ENCODE data around the gene TMEM121. TPM values are rescaled to one million over a fixed set of nuclear protein-coding genes. Genes with fewer than 3 reads are reported as not detected.
"Not testable (repeated sequence)": the region's sequence is repeated elsewhere in the genome, so short reads cannot be mapped to it uniquely, and the experiment has no call there.

Gene TMEM121
- total and polyA plus RNA-seq, 4 donors = 0.33 to 1.5 (median 0.37) TPM; not detected in 1

DNA sequence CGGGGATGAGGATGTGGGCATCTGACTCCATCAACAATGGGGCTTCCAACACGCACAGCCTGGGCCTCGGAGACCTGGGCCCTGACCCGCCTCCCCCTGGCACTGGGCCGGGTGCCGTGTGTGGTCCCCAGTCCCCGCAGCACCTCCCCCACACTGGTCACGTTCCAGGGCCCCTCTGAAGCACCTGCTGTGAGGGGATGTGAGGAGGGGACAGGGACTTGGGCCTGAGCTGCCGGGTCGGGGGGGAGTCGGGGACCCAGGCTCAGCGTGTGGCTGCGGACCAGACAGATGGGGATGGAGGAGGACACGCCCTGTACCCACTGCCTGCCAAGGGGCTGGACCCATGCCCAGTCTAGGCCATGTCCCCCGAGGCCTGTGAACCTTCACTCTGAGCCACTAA lies 45.7 kb downstream of the TMEM121 start:
- not testable (repeated sequence) for H3K4me3 ChIP-seq (ENCODE audit: low read depth in 1 of 3, low read length in 3 of 3); H3K9ac ChIP-seq (ENCODE audit: low read depth in 1 of 2, low read length in 2 of 2); DNase-seq (ENCODE audit: low spot score); H3K27me3 ChIP-seq (ENCODE audit: control insufficient read depth in 4 of 4, insufficient read depth in 4 of 4, low read length in 3 of 4); H3K9me3 ChIP-seq (ENCODE audit: control insufficient read depth in 4 of 4, low read length in 3 of 4); H3K27ac ChIP-seq (ENCODE audit: low read depth in 1 of 2, low read length in 2 of 2); H3K4me1 ChIP-seq (ENCODE audit: control insufficient read depth in 4 of 4, insufficient read depth in 4 of 4, low read length in 3 of 4); H3K36me3 ChIP-seq (ENCODE audit: control insufficient read depth in 4 of 4, insufficient read depth in 3 of 4, low read depth in 1 of 4, low read length in 3 of 4)
- 78% methylated on average over 7 of the region's 15 CpGs for WGBS

DNA sequence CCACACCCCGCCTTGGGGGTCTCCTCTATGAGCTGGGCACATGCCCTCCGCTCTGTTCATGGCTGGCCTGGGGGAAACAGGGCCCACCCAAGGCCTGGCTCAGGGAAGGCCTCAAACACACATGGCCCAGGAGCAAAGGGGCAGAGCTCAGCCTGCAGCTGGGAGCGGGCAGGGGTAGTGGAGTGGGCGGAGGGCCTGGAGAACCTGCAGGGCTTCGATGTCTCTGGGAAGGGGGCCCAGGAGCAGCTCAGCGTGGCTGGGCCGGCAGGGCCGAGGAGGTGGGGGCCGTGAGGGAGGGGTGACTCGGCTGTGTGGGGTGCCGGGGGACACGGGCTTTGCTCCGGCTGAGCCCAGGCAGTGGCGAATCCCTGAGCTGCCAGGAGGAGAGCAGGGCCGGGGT lies 47.5 kb downstream of the TMEM121 start:
- H3K27ac ChIP-seq (ENCODE audit: low read depth in 1 of 2, low read length in 2 of 2); H3K9ac ChIP-seq (ENCODE audit: low read depth in 1 of 2, low read length in 2 of 2); H3K4me1 ChIP-seq (ENCODE audit: control insufficient read depth in 4 of 4, insufficient read depth in 4 of 4, low read length in 3 of 4); DNase-seq (ENCODE audit: low spot score); H3K4me3 ChIP-seq (ENCODE audit: low read depth in 1 of 3, low read length in 3 of 3); H3K36me3 ChIP-seq (ENCODE audit: control insufficient read depth in 4 of 4, insufficient read depth in 3 of 4, low read depth in 1 of 4, low read length in 3 of 4); H3K27me3 ChIP-seq (ENCODE audit: control insufficient read depth in 4 of 4, insufficient read depth in 4 of 4, low read length in 3 of 4); H3K9me3 ChIP-seq (ENCODE audit: control insufficient read depth in 4 of 4, low read length in 3 of 4): not testable (repeated sequence)
- 89% methylated on average over 13 of the region's 15 CpGs for WGBS

DNA sequence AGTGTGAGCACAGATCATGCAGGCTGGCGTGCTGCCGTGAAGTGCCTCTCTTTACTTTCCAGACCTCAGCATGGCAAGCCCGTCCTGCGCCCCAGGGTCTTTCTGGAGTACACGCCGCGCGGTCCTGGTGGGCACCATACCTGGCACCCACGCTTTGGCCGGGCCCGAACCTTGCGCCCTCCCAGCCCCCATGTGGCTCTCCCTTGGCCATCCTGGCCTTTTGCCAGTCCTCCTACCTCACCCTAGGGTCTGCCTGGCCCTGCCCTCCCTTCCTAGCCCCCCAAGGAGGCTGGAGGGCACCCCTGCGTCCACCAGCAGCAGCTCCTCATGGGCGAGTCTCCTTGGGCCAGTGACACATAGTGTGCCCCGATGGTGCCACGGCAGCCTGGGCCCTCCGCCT lies 48.0 kb downstream of the TMEM121 start:
- not testable (repeated sequence) for DNase-seq (ENCODE audit: low spot score); H3K4me1 ChIP-seq (ENCODE audit: control insufficient read depth in 4 of 4, insufficient read depth in 4 of 4, low read length in 3 of 4); H3K36me3 ChIP-seq (ENCODE audit: control insufficient read depth in 4 of 4, insufficient read depth in 3 of 4, low read depth in 1 of 4, low read length in 3 of 4); H3K9ac ChIP-seq (ENCODE audit: low read depth in 1 of 2, low read length in 2 of 2); H3K27me3 ChIP-seq (ENCODE audit: control insufficient read depth in 4 of 4, insufficient read depth in 4 of 4, low read length in 3 of 4); H3K4me3 ChIP-seq (ENCODE audit: low read depth in 1 of 3, low read length in 3 of 3); H3K27ac ChIP-seq (ENCODE audit: low read depth in 1 of 2, low read length in 2 of 2); H3K9me3 ChIP-seq (ENCODE audit: control insufficient read depth in 4 of 4, low read length in 3 of 4)
- 94% methylated on average over 2 of the region's 17 CpGs for WGBS

DNA sequence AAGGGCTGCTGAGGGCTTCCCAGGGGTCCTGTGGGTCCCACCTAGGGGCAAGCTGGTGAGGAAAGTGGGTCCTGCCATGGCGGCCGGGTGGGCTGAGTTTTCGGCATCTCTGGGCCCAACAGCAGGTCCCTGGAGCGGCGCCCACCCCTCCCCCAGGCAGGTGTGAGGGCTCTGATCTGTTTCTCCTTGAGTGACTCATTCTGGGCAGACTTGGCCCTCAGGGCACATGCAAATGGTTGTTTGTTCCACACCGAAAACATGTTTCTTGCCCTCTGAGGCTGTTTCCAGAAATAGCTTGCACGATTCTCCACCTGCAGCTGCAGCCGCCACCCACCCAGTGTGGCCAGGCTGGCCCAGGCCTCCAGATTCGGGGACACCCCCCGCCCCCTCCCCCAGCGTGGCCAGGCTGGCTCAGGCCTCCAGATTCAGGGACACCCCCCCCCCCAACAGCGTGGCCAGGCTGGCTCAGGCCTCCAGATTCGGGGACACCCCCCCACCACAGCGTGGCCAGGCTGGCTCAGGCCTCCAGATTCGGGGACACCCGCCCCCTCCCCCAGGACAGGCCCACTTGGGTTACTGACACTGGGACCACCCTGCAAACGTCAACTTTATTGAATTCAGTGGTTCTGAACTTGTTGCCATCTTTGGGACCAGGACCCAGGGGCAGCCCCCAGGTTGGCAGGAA lies 48.8 kb downstream of the TMEM121 start:
- not testable (repeated sequence) for H3K4me3 ChIP-seq (ENCODE audit: low read depth in 1 of 3, low read length in 3 of 3); DNase-seq (ENCODE audit: low spot score); H3K36me3 ChIP-seq (ENCODE audit: control insufficient read depth in 4 of 4, insufficient read depth in 3 of 4, low read depth in 1 of 4, low read length in 3 of 4); H3K27me3 ChIP-seq (ENCODE audit: control insufficient read depth in 4 of 4, insufficient read depth in 4 of 4, low read length in 3 of 4); H3K4me1 ChIP-seq (ENCODE audit: control insufficient read depth in 4 of 4, insufficient read depth in 4 of 4, low read length in 3 of 4); H3K27ac ChIP-seq (ENCODE audit: low read depth in 1 of 2, low read length in 2 of 2); H3K9me3 ChIP-seq (ENCODE audit: control insufficient read depth in 4 of 4, low read length in 3 of 4); H3K9ac ChIP-seq (ENCODE audit: low read depth in 1 of 2, low read length in 2 of 2)
- WGBS = 73% methylated on average over 5 of the region's 17 CpGs

DNA sequence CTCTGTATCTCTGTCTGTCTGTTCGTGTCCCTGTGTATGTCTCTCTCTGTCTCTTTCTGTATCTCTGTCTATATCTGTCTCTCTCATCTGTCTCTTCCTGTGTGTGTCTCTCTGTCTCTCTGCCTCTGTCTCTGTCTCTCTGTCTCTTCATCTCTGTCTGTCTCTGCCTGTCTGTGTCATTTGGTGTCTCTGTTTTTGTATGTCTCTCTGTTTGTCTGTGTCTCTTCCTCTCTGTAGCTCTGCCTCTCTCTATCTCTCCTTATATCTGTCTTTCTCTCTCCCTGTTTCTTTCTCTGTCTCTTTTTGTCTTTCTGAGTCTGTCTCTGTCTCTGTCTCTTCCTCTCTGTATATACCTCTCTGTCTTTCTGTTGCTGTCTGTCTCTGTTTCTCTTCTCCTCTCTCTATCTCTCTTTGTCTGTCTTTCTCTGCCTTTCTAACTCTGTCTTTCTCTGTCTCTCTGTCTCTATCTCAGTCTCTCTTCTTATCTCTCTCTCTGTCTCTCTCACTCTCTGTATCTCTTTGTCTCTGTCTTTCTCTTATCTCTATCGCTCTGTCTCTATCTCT lies 50.2 kb downstream of the TMEM121 start:
- Histone ChIP-seq H3K27me3 (ENCODE audit: control insufficient read depth in 4 of 4, insufficient read depth in 4 of 4, low read length in 3 of 4) (no peaks in the 10 kb centered on the region), H3K9ac (ENCODE audit: low read depth in 1 of 2, low read length in 2 of 2) (no peak overlapping the region), H3K9me3 (ENCODE audit: control insufficient read depth in 4 of 4, low read length in 3 of 4) (no peaks in the 10 kb centered on the region), H3K4me1 (ENCODE audit: control insufficient read depth in 4 of 4, insufficient read depth in 4 of 4, low read length in 3 of 4) (peaks cover 0 to 4% (median 3%) of the 10 kb centered on the region in 4 donors), H3K27ac (ENCODE audit: low read depth in 1 of 2, low read length in 2 of 2) (no peak overlapping the region), H3K36me3 (ENCODE audit: control insufficient read depth in 4 of 4, insufficient read depth in 3 of 4, low read depth in 1 of 4, low read length in 3 of 4) (no peaks in the 10 kb centered on the region), H3K4me3 (ENCODE audit: low read depth in 1 of 3, low read length in 3 of 3) (no peak overlapping the region)
- WGBS = 92% methylated on average over 2 of the region's 2 CpGs
- no peak for DNase-seq (ENCODE audit: low spot score)
- TF ChIP-seq, protein P1, sequence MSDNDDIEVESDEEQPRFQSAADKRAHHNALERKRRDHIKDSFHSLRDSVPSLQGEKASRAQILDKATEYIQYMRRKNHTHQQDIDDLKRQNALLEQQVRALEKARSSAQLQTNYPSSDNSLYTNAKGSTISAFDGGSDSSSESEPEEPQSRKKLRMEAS (IDR thresholded peaks at IDR 0.05) = no peak
- TF ChIP-seq HNF4A (conservative IDR thresholded peaks at IDR 0.05) (no peak), HNF4G (IDR thresholded peaks at IDR 0.05) (no peak), FOXA1 (IDR thresholded peaks at IDR 0.05) (no peak), TAF1 (conservative IDR thresholded peaks at IDR 0.05) (no peak), SP1 (IDR thresholded peaks at IDR 0.05) (no peak), FOXA2 (IDR thresholded peaks at IDR 0.05) (no peak), RAD21 (IDR thresholded peaks at IDR 0.05) (no peak), RXRA (IDR thresholded peaks at IDR 0.05) (no peak), GABPA (IDR thresholded peaks at IDR 0.05 in 1 of 2, conservative IDR thresholded peaks at IDR 0.05 in 1 of 2) (no peak)
- TF ChIP-seq, protein P2, sequence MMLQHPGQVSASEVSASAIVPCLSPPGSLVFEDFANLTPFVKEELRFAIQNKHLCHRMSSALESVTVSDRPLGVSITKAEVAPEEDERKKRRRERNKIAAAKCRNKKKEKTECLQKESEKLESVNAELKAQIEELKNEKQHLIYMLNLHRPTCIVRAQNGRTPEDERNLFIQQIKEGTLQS (IDR thresholded peaks at IDR 0.05) = no peak
- TF ChIP-seq, protein P3, sequence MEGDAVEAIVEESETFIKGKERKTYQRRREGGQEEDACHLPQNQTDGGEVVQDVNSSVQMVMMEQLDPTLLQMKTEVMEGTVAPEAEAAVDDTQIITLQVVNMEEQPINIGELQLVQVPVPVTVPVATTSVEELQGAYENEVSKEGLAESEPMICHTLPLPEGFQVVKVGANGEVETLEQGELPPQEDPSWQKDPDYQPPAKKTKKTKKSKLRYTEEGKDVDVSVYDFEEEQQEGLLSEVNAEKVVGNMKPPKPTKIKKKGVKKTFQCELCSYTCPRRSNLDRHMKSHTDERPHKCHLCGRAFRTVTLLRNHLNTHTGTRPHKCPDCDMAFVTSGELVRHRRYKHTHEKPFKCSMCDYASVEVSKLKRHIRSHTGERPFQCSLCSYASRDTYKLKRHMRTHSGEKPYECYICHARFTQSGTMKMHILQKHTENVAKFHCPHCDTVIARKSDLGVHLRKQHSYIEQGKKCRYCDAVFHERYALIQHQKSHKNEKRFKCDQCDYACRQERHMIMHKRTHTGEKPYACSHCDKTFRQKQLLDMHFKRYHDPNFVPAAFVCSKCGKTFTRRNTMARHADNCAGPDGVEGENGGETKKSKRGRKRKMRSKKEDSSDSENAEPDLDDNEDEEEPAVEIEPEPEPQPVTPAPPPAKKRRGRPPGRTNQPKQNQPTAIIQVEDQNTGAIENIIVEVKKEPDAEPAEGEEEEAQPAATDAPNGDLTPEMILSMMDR (IDR thresholded peaks at IDR 0.05; ENCODE audit: low read depth, low read length, missing input control) = no peak
- TF ChIP-seq, protein P4, sequence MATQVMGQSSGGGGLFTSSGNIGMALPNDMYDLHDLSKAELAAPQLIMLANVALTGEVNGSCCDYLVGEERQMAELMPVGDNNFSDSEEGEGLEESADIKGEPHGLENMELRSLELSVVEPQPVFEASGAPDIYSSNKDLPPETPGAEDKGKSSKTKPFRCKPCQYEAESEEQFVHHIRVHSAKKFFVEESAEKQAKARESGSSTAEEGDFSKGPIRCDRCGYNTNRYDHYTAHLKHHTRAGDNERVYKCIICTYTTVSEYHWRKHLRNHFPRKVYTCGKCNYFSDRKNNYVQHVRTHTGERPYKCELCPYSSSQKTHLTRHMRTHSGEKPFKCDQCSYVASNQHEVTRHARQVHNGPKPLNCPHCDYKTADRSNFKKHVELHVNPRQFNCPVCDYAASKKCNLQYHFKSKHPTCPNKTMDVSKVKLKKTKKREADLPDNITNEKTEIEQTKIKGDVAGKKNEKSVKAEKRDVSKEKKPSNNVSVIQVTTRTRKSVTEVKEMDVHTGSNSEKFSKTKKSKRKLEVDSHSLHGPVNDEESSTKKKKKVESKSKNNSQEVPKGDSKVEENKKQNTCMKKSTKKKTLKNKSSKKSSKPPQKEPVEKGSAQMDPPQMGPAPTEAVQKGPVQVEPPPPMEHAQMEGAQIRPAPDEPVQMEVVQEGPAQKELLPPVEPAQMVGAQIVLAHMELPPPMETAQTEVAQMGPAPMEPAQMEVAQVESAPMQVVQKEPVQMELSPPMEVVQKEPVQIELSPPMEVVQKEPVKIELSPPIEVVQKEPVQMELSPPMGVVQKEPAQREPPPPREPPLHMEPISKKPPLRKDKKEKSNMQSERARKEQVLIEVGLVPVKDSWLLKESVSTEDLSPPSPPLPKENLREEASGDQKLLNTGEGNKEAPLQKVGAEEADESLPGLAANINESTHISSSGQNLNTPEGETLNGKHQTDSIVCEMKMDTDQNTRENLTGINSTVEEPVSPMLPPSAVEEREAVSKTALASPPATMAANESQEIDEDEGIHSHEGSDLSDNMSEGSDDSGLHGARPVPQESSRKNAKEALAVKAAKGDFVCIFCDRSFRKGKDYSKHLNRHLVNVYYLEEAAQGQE (IDR thresholded peaks at IDR 0.05) = no peak
